Thymus (tissue), 11 donors: ENCODE measurements around the gene RPS19. TPM values are rescaled to one million over a fixed set of nuclear protein-coding genes. Genes with fewer than 3 reads are reported as not detected.

Source experiments
- DNase-seq, 9 donors: peaks; one replicate each; pipeline ENCODE4 v3.0.0-alpha.2; 2013; ENCODE audit warnings: low spot score in 9 of 9, low read depth in 6 of 9, missing footprints in 1 of 9
- H3K27ac ChIP-seq, 2 donors: one replicate each; pipeline ENCODE4 v1.5.1; 2013; ENCODE audit warnings: control low read depth in 1 of 2, low read depth in 1 of 2, low read length in 1 of 2, mild to moderate bottlenecking in 1 of 2, moderate library complexity in 1 of 2
- H3K27me3 ChIP-seq, 2 donors: one replicate each; pipeline ENCODE4 v1.5.1; 2013; ENCODE audit warnings: low read length in 1 of 2; ENCODE audit not compliant: control insufficient read depth in 2 of 2, insufficient read depth in 1 of 2
- H3K36me3 ChIP-seq, 2 donors: one replicate each; pipeline ENCODE4 v1.5.1; 2013; ENCODE audit warnings: low read length in 1 of 2, mild to moderate bottlenecking in 1 of 2, moderate library complexity in 1 of 2; ENCODE audit not compliant: control insufficient read depth in 2 of 2, insufficient read depth in 2 of 2
- H3K4me1 ChIP-seq, 2 donors: one replicate each; pipeline ENCODE4 v1.5.1; 2013; ENCODE audit warnings: low read length in 2 of 2; ENCODE audit not compliant: control insufficient read depth in 2 of 2, insufficient read depth in 2 of 2
- H3K4me3 ChIP-seq, 2 donors: one replicate each; pipeline ENCODE4 v1.5.1; 2013; ENCODE audit warnings: low read length in 2 of 2, control low read depth in 1 of 2, mild to moderate bottlenecking in 1 of 2
- H3K9me3 ChIP-seq, 2 donors: one replicate each; pipeline ENCODE4 v1.5.1; 2013; ENCODE audit warnings: low read length in 1 of 2, mild to moderate bottlenecking in 1 of 2; ENCODE audit not compliant: control insufficient read depth in 2 of 2, insufficient read depth in 1 of 2
- WGBS: extraction: QIAGEN DNeasy Blood & Tissue Kit; methylation state at CpG from one replicate; pipeline ENCODE4 v1.1.7; 2013; 5-methylcytosine and 5-hydroxymethylcytosine counted together
- polyA plus RNA-seq: library from polyadenylated mRNA; stranded (reverse); fragments of 200-250 nt; gene quantifications from one replicate; pipeline ENCODE4 v1.2.3, GENCODE V29; 2013
- total RNA-seq: library from RNA; stranded (reverse); fragments of 120-200 nt; gene quantifications from one replicate; pipeline ENCODE4 v1.2.4, GENCODE V29; 2013
- donor health status: healthy.

Gene RPS19
- total and polyA plus RNA-seq, 2 donors: 3,743 to 3,799 TPM

GRCh38 chr19:41906916-41907680 lies 47.0 kb downstream of the RPS19 start:
- peaks cover 1 to 9% of the 10 kb centered on the region in 2 donors for H3K9me3 ChIP-seq
- H3K27ac ChIP-seq: no peak overlapping the region
- H3K36me3 ChIP-seq: peaks cover 57 to 65% of the 10 kb centered on the region in 2 donors
- H3K27me3 ChIP-seq: peaks cover 11 to 32% of the 10 kb centered on the region in 2 donors
- 93% methylated on average over 21 of the region's 21 CpGs for WGBS
- no peak overlapping the region for H3K4me3 ChIP-seq
- no peak for DNase-seq
- H3K4me1 ChIP-seq: peaks cover 0 to 4% of the 10 kb centered on the region in 2 donors

- no peak for DNase-seq
- H3K27me3 ChIP-seq: peaks cover 18 to 42% of the 10 kb centered on the region in 2 donors
- H3K36me3 ChIP-seq: peaks cover 47 to 55% of the 10 kb centered on the region in 2 donors
- no peak overlapping the region for H3K27ac ChIP-seq
- peaks cover 1 to 9% of the 10 kb centered on the region in 2 donors for H3K9me3 ChIP-seq
- 93% methylated on average over 25 of the region's 25 CpGs for WGBS
- no peak overlapping the region for H3K4me3 ChIP-seq
- H3K4me1 ChIP-seq: peaks cover 0 to 10% of the 10 kb centered on the region in 2 donors
These were observed 48.0 kb downstream of the RPS19 start for GRCh38 chr19:41907994-41908615.

GRCh38 chr19:41908724-41909464 lies 48.8 kb downstream of the RPS19 start:
- Histone ChIP-seq H3K4me1 (peaks cover 0 to 10% of the 10 kb centered on the region in 2 donors), H3K4me3 (no peak overlapping the region), H3K27ac (no peak overlapping the region), H3K27me3 (peaks cover 22 to 50% of the 10 kb centered on the region in 2 donors), H3K9me3 (peaks cover 1 to 9% of the 10 kb centered on the region in 2 donors), H3K36me3 (peaks cover 40 to 47% of the 10 kb centered on the region in 2 donors)
- 93% methylated on average over 11 of the region's 11 CpGs for WGBS
- no peak for DNase-seq

- H3K27me3 ChIP-seq: peaks cover 24 to 57% of the 10 kb centered on the region in 2 donors
- no peak for DNase-seq
- no peak overlapping the region for H3K4me3 ChIP-seq
- 86% methylated on average over 13 of the region's 13 CpGs for WGBS
- no peak overlapping the region for H3K27ac ChIP-seq
- H3K4me1 ChIP-seq: peaks cover 0 to 10% of the 10 kb centered on the region in 2 donors
- peaks cover 1 to 7% of the 10 kb centered on the region in 2 donors for H3K9me3 ChIP-seq
- H3K36me3 ChIP-seq: peaks cover 31 to 39% of the 10 kb centered on the region in 2 donors
These were observed 49.7 kb downstream of the RPS19 start for GRCh38 chr19:41909706-41910105.

GRCh38 chr19:41910240-41910991 lies 50.4 kb downstream of the RPS19 start:
- H3K27me3 ChIP-seq: peaks cover 29 to 64% of the 10 kb centered on the region in 2 donors
- WGBS: 85% methylated on average over 12 of the region's 12 CpGs
- DNase-seq: no peak

GRCh38 chr19:41910992-41911888 lies 51.2 kb downstream of the RPS19 start:
- H3K4me3 ChIP-seq: no peak overlapping the region
- 88% methylated on average over 13 of the region's 13 CpGs for WGBS
- H3K27ac ChIP-seq: no peak overlapping the region
- peaks cover 1 to 7% of the 10 kb centered on the region in 2 donors for H3K9me3 ChIP-seq
- H3K27me3 ChIP-seq: peaks cover 33 to 72% of the 10 kb centered on the region in 2 donors
- peaks cover 16 to 24% of the 10 kb centered on the region in 2 donors for H3K36me3 ChIP-seq
- H3K4me1 ChIP-seq: peaks cover 6 to 22% of the 10 kb centered on the region in 2 donors
- no peak for DNase-seq

More at GRCh38 chr19:41910240-41910991, 50.4 kb downstream of the RPS19 start:
- Histone ChIP-seq H3K36me3 (peaks cover 24 to 32% of the 10 kb centered on the region in 2 donors), H3K4me1 (peaks cover 4 to 15% of the 10 kb centered on the region in 2 donors), H3K4me3 (no peak overlapping the region), H3K9me3 (peaks cover 1 to 7% of the 10 kb centered on the region in 2 donors), H3K27ac (no peak overlapping the region)

GRCh38 chr19:41911889-41912731 lies 52.1 kb downstream of the RPS19 start:
- peaks cover 7 to 15% of the 10 kb centered on the region in 2 donors for H3K36me3 ChIP-seq
- H3K4me1 ChIP-seq: peaks cover 6 to 22% of the 10 kb centered on the region in 2 donors
- no peak overlapping the region for H3K27ac ChIP-seq
- H3K4me3 ChIP-seq: no peak overlapping the region
- DNase-seq: no peak
- peaks cover 38 to 81% of the 10 kb centered on the region in 2 donors for H3K27me3 ChIP-seq
- WGBS: 31% methylated on average over 29 of the region's 29 CpGs
- peaks cover 1 to 7% of the 10 kb centered on the region in 2 donors for H3K9me3 ChIP-seq
